C4-2B (cell line): Measurements from ENCODE around the gene NEGR1.

Experiments
- CTCF ChIP-seq: fragments of 450-650 bp; conservative IDR thresholded peaks from 2 replicates; pipeline ENCODE4 v1.5.1; 2017; ENCODE audit warnings: mild to moderate bottlenecking
- ZFX ChIP-seq: fragments of 450-650 bp; IDR thresholded peaks from 2 replicates; pipeline ENCODE4 v1.6.1; 2017

GRCh38 chr1:71850936-71851335 lies 431.4 kb downstream of the NEGR1 start:
- TF ChIP-seq CTCF (no peak), ZFX (no peak)
